A549 (cell line): ENCODE measurements around the gene UST. TPM values are rescaled to one million over a fixed set of nuclear protein-coding genes. Genes with fewer than 3 reads are reported as not detected.
"Not testable (repeated sequence)": the region's sequence is repeated elsewhere in the genome, so short reads cannot be mapped to it uniquely, and the experiment has no call there.

Experiments
- ATAC-seq, 2 experiments: fragments of 200-7000 bp in 1 of 2; fragments of >200 bp in 1 of 2; cut with Nextera tagmentation in 1 of 2; cut with Tn5 transposase in 1 of 2; 3 replicates each; pipeline versions ENCODE4 v1.8.0 to v1.9.1; 2018 to 2020; ENCODE audit warnings: mild to moderate bottlenecking in 1 of 2, moderate library complexity in 1 of 2
- CTCF ChIA-PET: fragments of 300-600 bp; sonication (Branson Sonifier 250); formaldehyde crosslinking; extraction: SDS; loops from one replicate; lab custom pipeline; 2021; ENCODE audit warnings: antibody characterized with exemption, inconsistent platforms; lab: Yijun Ruan, JAX
- POLR2A ChIA-PET: fragments of 350-600 bp; formaldehyde crosslinking; extraction: SDS; loops from one replicate; lab custom pipeline; 2021; ENCODE audit warnings: antibody characterized with exemption, inconsistent platforms; lab: Yijun Ruan, JAX
- DNase-seq, 2 experiments: peaks; one replicate each; pipeline versions ENCODE4 v3.0.0 to v3.0.0-alpha.2; 2011 to 2016; ENCODE audit warnings: low read depth in 1 of 2, low spot score in 1 of 2
- FAIRE-seq: peaks from 2 replicates; lab custom pipeline; 2011; peaks lifted over from hg19 to GRCh38; lab: Jason Lieb, UNC
- H3K27ac ChIP-seq, 2 experiments: fragments of >200 bp; sonication (Bioruptor Twin); formaldehyde crosslinking; 3 replicates each; pipeline ENCODE4 v1.5.1; 2016 to 2017
- H3K4me1 ChIP-seq: fragments of >200 bp; sonication (Bioruptor Twin); formaldehyde crosslinking; 3 replicates; pipeline ENCODE4 v1.6.1; 2016
- H3K4me2 ChIP-seq: fragments of >200 bp; sonication (Bioruptor Twin); formaldehyde crosslinking; 3 replicates; pipeline ENCODE4 v1.6.1; 2016
- H3K4me3 ChIP-seq: fragments of >200 bp; sonication (Bioruptor Twin); formaldehyde crosslinking; 3 replicates; pipeline ENCODE4 v1.5.1; 2016
- H3K9me3 ChIP-seq: fragments of >200 bp; sonication (Bioruptor Twin); formaldehyde crosslinking; 3 replicates; pipeline ENCODE4 v1.6.1; 2016
- BHLHE40 ChIP-seq: IDR thresholded peaks from 2 replicates; pipeline ENCODE4 v1.6.1; 2012; ENCODE audit warnings: low read depth, low read length, inconsistent platforms
- CBX2 ChIP-seq: fragments of 200-600 bp; sonication (generic); IDR thresholded peaks from 2 replicates; pipeline ENCODE4 v1.6.1; 2016; ENCODE audit warnings: low read depth, mild to moderate bottlenecking, borderline replicate concordance
- CBX8 ChIP-seq: fragments of 200-600 bp; sonication (generic); IDR thresholded peaks from 2 replicates; pipeline ENCODE4 v1.6.1; 2016
- CEBPB ChIP-seq, 2 experiments: fragments of >200 bp in 1 of 2; sonication (Bioruptor Twin) in 1 of 2; formaldehyde crosslinking in 1 of 2; IDR thresholded peaks; 2 replicates each; pipeline ENCODE4 v1.6.1; 2012 to 2016
- CHD4 ChIP-seq: fragments of 200-600 bp; sonication (generic); IDR thresholded peaks from 2 replicates; pipeline ENCODE4 v1.6.1; 2016; ENCODE audit warnings: antibody characterized with exemption, mild to moderate bottlenecking, borderline replicate concordance
- EHF ChIP-seq: fragments of 250-450 bp; sonication (Bioruptor Pico); IDR thresholded peaks from 2 replicates; pipeline ENCODE4 v1.5.0; 2020; ENCODE audit warnings: mild to moderate bottlenecking
- EP300 ChIP-seq, 2 experiments: fragments of >200 bp; sonication (Bioruptor Twin); formaldehyde crosslinking; IDR thresholded peaks; 2 replicates in 1 of 2; 3 replicates in 1 of 2; pipeline ENCODE4 v1.6.1; 2016 to 2017
- FOSB ChIP-seq: fragments of 250-450 bp; sonication (Bioruptor Pico); IDR thresholded peaks from 2 replicates; pipeline ENCODE4 v1.5.0; 2020; ENCODE audit warnings: mild to moderate bottlenecking, moderate library complexity
- HDAC2 ChIP-seq: fragments of 200-600 bp; sonication (generic); IDR thresholded peaks from 2 replicates; pipeline ENCODE4 v1.6.1; 2016
- HOXA7 ChIP-seq: fragments of 250-450 bp; sonication (Bioruptor Pico); IDR thresholded peaks from 2 replicates; pipeline ENCODE4 v1.5.0; 2020; ENCODE audit warnings: mild to moderate bottlenecking, moderate library complexity
- HOXB13 ChIP-seq: fragments of 250-450 bp; sonication (Bioruptor Pico); IDR thresholded peaks from 2 replicates; pipeline ENCODE4 v1.5.0; 2020; ENCODE audit warnings: low read depth, mild to moderate bottlenecking, moderate library complexity
- HOXB5 ChIP-seq: fragments of 250-450 bp; sonication (Bioruptor Pico); IDR thresholded peaks from 2 replicates; pipeline ENCODE4 v1.5.0; 2020; ENCODE audit warnings: mild to moderate bottlenecking, moderate library complexity
- JUN ChIP-seq, 2 experiments: fragments of >200 bp; sonication (Bioruptor Twin); formaldehyde crosslinking; IDR thresholded peaks; 2 replicates in 1 of 2; 3 replicates in 1 of 2; pipeline ENCODE4 v1.6.1; 2016 to 2017
- KDM1A ChIP-seq: fragments of 200-600 bp; sonication (generic); IDR thresholded peaks from 2 replicates; pipeline ENCODE4 v1.6.1; 2016; ENCODE audit warnings: low read depth, mild to moderate bottlenecking
- MAFK ChIP-seq: fragments of 450-650 bp; IDR thresholded peaks from 2 replicates; pipeline ENCODE4 v1.6.1; 2014; ENCODE audit not compliant: partially characterized antibody
- NFE2L2 ChIP-seq: fragments of 150-350 bp; conservative IDR thresholded peaks from 2 replicates; pipeline ENCODE4 v1.6.1; 2014; ENCODE audit warnings: low read length
- NR3C1 ChIP-seq: fragments of >200 bp; sonication (Bioruptor Twin); formaldehyde crosslinking; IDR thresholded peaks from 3 replicates; pipeline ENCODE4 v1.6.1; 2017
- RAD21 ChIP-seq, 2 experiments: fragments of >200 bp in 1 of 2; sonication (Bioruptor Twin) in 1 of 2; formaldehyde crosslinking in 1 of 2; IDR thresholded peaks in 1 of 2; conservative IDR thresholded peaks in 1 of 2; 2 replicates in 1 of 2; 3 replicates in 1 of 2; pipeline ENCODE4 v1.6.1; 2012 to 2018; ENCODE audit warnings: inconsistent platforms in 1 of 2
- RARB ChIP-seq: fragments of 250-450 bp; sonication (Bioruptor Pico); IDR thresholded peaks from 2 replicates; pipeline ENCODE4 v1.8.0; 2021; ENCODE audit warnings: mild to moderate bottlenecking, moderate library complexity
- RFX5 ChIP-seq: fragments of 450-650 bp; IDR thresholded peaks from 2 replicates; pipeline ENCODE4 v1.7.1; 2014; ENCODE audit warnings: antibody characterized with exemption, mild to moderate bottlenecking, moderate library complexity
- SREBF2 ChIP-seq: fragments of 450-650 bp; IDR thresholded peaks from 2 replicates; pipeline ENCODE4 v1.6.1; 2014; ENCODE audit warnings: mild to moderate bottlenecking, moderate library complexity
- ZC3H11A ChIP-seq: fragments of 450-650 bp; IDR thresholded peaks from 2 replicates; pipeline ENCODE4 v1.6.1; 2014; ENCODE audit warnings: antibody characterized with exemption, mild to moderate bottlenecking
- ZFP36 ChIP-seq: fragments of 450-650 bp; IDR thresholded peaks from 2 replicates; pipeline ENCODE4 v1.6.1; 2014; ENCODE audit warnings: borderline replicate concordance; ENCODE audit not compliant: partially characterized antibody
- ZNF302 ChIP-seq: fragments of 250-450 bp; sonication (Bioruptor Pico); IDR thresholded peaks from 2 replicates; pipeline ENCODE4 v1.9.0; 2021; ENCODE audit warnings: inconsistent platforms, mild to moderate bottlenecking, moderate library complexity
- ZSCAN20 ChIP-seq: fragments of 250-450 bp; sonication (Bioruptor Pico); IDR thresholded peaks from 2 replicates; pipeline ENCODE4 v1.8.0; 2022; ENCODE audit warnings: mild to moderate bottlenecking, moderate library complexity
- WGBS: methylation state at CpG from one replicate; pipeline ENCODE4 v1.1.6; 2017; ENCODE audit errors: missing lambda C conversion rate; 5-methylcytosine and 5-hydroxymethylcytosine counted together
- polyA plus RNA-seq, 4 experiments: library from polyadenylated mRNA; depleted of rRNA in 3 of 4; stranded (reverse); fragments of >200 nt; fragmentation: RNase III in 1 of 4; extraction: RNeasy Plus Mini Kit Qiagen cat#74134 plus additional on column Dnase treatment in 1 of 4; gene quantifications; 2 replicates in 3 of 4; 3 replicates in 1 of 4; pipeline ENCODE4 v1.2.3, GENCODE V29; 2011 to 2017
- TF ChIP-seq, protein P1 (sequence below): IDR thresholded peaks from 2 replicates; pipeline ENCODE4 v1.6.1; 2012; ENCODE audit warnings: low read depth, borderline replicate concordance
- TF ChIP-seq, protein P2 (sequence below): IDR thresholded peaks from 2 replicates; pipeline ENCODE4 v1.6.1; 2012
- TF ChIP-seq, protein P3 (sequence below): fragments of 150-350 bp; IDR thresholded peaks from 2 replicates; pipeline ENCODE4 v1.6.1; 2014; ENCODE audit warnings: low read depth, mild to moderate bottlenecking, low read length

The UST gene
- polyA plus RNA-seq, 2 of the 4 experiments (the other 2 are of a cell fraction): 0.54 to 1.7 TPM

DNA sequence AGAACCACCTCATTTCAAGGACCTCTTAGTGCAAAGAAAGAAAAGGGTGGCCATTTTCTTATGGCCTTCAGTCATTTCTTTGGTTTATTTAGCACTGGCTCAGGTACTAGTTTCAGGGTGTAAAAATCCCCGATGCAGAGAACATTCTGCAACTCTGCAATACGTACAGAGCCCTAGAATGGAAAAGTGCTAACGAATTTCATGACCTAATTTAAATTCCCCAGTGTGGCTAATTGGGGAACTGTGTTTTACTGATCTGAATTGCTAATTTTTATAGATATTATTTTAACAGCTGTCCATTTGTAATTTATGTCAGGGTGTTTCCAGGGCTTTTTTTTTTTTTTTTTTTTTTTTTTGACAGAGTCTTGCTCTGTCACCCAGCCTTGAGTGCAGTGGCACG, 160.7 kb downstream of the UST start:
- Histone ChIP-seq H3K4me3 (no peak overlapping the region), H3K27ac (no peak overlapping the region), H3K9me3 (no peaks in the 10 kb centered on the region), H3K4me2 (no peak overlapping the region), H3K4me1 (no peaks in the 10 kb centered on the region)
- FAIRE-seq (no peak), DNase-seq (no peak), ATAC-seq (no peak)
- WGBS: 67% methylated on average over 4 of the region's 4 CpGs
- CTCF ChIA-PET: no interaction called here
- no peak for TF ChIP-seq RAD21 (conservative IDR thresholded peaks at IDR 0.05 in 1 of 2, IDR thresholded peaks at IDR 0.05 in 1 of 2)
- no peak for TF ChIP-seq NR3C1
- TF ChIP-seq NFE2L2: no peak
- TF ChIP-seq HOXA7: no peak
- TF ChIP-seq SREBF2: no peak
- TF ChIP-seq ZFP36: no peak
- no peak for TF ChIP-seq JUN (IDR thresholded peaks at IDR 0.05)
- TF ChIP-seq HOXB13 (CRISPR knock-in tag): no peak
- no peak for TF ChIP-seq EP300 (IDR thresholded peaks at IDR 0.05)
- no peak for TF ChIP-seq CEBPB (IDR thresholded peaks at IDR 0.05)
- POLR2A ChIA-PET: no interaction called here

DNA sequence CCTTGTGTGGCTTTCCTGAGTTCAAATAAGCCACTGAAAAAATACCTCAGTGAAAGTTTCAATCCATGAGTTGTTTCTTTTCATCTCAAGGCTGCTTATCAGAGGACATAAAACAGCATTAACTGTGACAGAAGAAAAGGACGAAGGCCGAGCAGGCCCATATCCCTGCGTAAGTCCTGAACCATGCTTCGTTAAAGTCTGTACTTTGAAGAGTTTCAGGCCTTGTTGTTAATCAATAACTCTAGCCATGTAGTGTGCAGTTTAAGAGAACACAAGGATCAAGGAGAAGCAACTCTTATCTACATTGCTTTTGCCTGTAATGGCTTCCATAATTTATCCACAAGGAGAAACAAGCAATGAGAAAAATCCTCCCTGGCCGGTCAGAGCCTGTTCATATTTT, 165.4 kb downstream of the UST start:
- ATAC-seq (no peak), DNase-seq (no peak), FAIRE-seq (no peak)
- H3K9me3 ChIP-seq: no peaks in the 10 kb centered on the region
- TF ChIP-seq HOXB13 (CRISPR knock-in tag) (no peak), ZFP36 (no peak), CBX2 (no peak), KDM1A (no peak), HOXB5 (CRISPR knock-in tag) (no peak), CHD4 (no peak), ZSCAN20 (no peak), FOSB (CRISPR knock-in tag) (no peak), EHF (CRISPR knock-in tag) (no peak), NR3C1 (no peak), ZNF302 (CRISPR knock-in tag) (no peak), RFX5 (no peak), BHLHE40 (no peak), CBX8 (no peak)
- TF ChIP-seq, protein P1, sequence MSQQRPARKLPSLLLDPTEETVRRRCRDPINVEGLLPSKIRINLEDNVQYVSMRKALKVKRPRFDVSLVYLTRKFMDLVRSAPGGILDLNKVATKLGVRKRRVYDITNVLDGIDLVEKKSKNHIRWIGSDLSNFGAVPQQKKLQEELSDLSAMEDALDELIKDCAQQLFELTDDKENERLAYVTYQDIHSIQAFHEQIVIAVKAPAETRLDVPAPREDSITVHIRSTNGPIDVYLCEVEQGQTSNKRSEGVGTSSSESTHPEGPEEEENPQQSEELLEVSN: no peak
- TF ChIP-seq, protein P2, sequence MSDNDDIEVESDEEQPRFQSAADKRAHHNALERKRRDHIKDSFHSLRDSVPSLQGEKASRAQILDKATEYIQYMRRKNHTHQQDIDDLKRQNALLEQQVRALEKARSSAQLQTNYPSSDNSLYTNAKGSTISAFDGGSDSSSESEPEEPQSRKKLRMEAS: no peak
- TF ChIP-seq, protein P3, sequence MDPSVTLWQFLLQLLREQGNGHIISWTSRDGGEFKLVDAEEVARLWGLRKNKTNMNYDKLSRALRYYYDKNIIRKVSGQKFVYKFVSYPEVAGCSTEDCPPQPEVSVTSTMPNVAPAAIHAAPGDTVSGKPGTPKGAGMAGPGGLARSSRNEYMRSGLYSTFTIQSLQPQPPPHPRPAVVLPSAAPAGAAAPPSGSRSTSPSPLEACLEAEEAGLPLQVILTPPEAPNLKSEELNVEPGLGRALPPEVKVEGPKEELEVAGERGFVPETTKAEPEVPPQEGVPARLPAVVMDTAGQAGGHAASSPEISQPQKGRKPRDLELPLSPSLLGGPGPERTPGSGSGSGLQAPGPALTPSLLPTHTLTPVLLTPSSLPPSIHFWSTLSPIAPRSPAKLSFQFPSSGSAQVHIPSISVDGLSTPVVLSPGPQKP: no peak
- ChIA-PET POLR2A (no interaction called here), CTCF (interaction anchor here (1.5 kb wide), 1 partner anchor 35 kb away, joined by 3 read pairs; no protein-coding TSS in a partner anchor)
- no peak overlapping the region for H3K4me3 ChIP-seq
- WGBS: 40% methylated on average over 5 of the region's 5 CpGs
- no peak overlapping the region for H3K4me2 ChIP-seq
- H3K27ac ChIP-seq: no peak overlapping the region
- no peaks in the 10 kb centered on the region for H3K4me1 ChIP-seq

DNA sequence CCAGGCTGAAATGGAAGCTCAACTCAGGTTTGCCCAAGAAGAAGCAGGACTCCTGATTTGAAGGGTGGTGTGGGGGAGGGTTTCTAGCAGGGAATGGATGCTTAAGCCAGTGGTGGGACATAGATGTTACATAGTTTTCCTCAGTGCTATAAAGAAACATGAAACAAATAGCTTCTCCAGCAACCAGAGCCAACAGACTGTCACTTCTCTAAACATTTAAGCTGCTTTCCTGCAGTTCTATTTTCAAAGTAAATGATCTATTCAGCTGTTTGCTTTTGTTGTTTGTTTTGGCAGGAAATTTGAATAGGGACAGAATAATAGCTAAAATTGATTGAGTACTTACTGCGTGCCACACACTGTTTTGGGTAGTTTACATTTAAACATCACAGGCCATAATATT, 169.0 kb downstream of the UST start:
- FAIRE-seq (no peak), DNase-seq (no peak), ATAC-seq (no peak)
- 43% methylated on average over 1 of the region's 1 CpG for WGBS
- POLR2A ChIA-PET: no interaction called here
- CTCF ChIA-PET: no interaction called here
- no peaks in the 10 kb centered on the region for H3K9me3 ChIP-seq
- no peak overlapping the region for H3K4me2 ChIP-seq
- TF ChIP-seq CHD4: no peak
- no peak for TF ChIP-seq HDAC2
- no peak for TF ChIP-seq MAFK
- no peak for TF ChIP-seq RARB (CRISPR knock-in tag)
- TF ChIP-seq ZC3H11A: no peak
- TF ChIP-seq EHF (CRISPR knock-in tag): no peak
- no peaks in the 10 kb centered on the region for H3K4me1 ChIP-seq
- H3K4me3 ChIP-seq: no peak overlapping the region
- no peak overlapping the region for H3K27ac ChIP-seq

DNA sequence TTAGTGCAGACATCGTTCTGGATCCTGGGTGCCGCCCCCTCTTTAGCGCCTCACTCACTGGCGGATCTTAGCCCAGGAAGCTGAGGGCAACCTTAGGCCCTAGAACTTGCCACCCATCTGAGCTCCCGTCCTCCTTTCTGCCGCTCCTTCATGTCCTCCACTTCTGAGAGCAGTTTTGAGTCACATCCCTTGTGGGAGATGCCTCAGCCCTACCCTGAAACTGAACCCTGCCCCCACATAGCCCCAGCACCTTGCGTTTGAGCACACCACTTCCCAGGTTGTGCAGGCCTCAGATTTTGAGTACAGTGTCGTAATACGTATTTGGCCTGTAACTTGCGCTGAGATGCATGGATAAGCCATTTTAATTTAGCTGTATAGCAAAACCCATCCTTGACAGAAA, 169.7 kb downstream of the UST start:
- FAIRE-seq, H3K4me1 ChIP-seq, CTCF ChIA-PET: not testable (repeated sequence)

More for the DNA sequence above, 169.7 kb downstream of the UST start:
- DNase-seq, H3K4me3 ChIP-seq, H3K4me2 ChIP-seq, H3K9me3 ChIP-seq, POLR2A ChIA-PET, ATAC-seq, H3K27ac ChIP-seq: not testable (repeated sequence)
- WGBS: 84% methylated on average over 10 of the region's 10 CpGs
